ENCODE measurements around the gene ABCA2.

DNA sequence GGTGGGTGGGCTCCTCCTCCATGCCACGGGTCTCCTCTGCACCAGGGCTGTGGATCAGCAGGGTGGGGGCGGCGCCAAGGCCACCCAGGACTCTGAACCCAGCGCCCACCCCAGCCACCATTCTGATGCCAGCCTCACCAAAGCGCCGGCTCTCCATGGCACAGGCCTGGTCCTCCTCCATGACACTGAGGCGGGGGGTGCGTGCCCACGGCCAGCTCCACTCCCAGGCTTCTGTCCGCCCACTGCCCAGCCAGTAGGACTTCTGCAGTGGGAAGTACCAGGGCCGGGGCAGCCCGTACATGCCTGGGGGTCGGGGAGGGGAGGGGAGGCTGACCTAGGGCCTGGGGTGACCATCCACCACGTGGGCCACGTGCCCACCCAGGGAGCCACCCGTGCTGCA is 11.6 kb downstream of the ABCA2 start:
- TF ChIP-seq, protein P1, sequence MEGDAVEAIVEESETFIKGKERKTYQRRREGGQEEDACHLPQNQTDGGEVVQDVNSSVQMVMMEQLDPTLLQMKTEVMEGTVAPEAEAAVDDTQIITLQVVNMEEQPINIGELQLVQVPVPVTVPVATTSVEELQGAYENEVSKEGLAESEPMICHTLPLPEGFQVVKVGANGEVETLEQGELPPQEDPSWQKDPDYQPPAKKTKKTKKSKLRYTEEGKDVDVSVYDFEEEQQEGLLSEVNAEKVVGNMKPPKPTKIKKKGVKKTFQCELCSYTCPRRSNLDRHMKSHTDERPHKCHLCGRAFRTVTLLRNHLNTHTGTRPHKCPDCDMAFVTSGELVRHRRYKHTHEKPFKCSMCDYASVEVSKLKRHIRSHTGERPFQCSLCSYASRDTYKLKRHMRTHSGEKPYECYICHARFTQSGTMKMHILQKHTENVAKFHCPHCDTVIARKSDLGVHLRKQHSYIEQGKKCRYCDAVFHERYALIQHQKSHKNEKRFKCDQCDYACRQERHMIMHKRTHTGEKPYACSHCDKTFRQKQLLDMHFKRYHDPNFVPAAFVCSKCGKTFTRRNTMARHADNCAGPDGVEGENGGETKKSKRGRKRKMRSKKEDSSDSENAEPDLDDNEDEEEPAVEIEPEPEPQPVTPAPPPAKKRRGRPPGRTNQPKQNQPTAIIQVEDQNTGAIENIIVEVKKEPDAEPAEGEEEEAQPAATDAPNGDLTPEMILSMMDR (IDR thresholded peaks at IDR 0.05 in 2 of 3, conservative IDR thresholded peaks at IDR 0.05 in 1 of 3; ENCODE audit: borderline replicate concordance in 1 of 3, insufficient read depth in 1 of 3, low read depth in 2 of 3, low read length in 2 of 3), result no peak
- TF ChIP-seq, protein P2, sequence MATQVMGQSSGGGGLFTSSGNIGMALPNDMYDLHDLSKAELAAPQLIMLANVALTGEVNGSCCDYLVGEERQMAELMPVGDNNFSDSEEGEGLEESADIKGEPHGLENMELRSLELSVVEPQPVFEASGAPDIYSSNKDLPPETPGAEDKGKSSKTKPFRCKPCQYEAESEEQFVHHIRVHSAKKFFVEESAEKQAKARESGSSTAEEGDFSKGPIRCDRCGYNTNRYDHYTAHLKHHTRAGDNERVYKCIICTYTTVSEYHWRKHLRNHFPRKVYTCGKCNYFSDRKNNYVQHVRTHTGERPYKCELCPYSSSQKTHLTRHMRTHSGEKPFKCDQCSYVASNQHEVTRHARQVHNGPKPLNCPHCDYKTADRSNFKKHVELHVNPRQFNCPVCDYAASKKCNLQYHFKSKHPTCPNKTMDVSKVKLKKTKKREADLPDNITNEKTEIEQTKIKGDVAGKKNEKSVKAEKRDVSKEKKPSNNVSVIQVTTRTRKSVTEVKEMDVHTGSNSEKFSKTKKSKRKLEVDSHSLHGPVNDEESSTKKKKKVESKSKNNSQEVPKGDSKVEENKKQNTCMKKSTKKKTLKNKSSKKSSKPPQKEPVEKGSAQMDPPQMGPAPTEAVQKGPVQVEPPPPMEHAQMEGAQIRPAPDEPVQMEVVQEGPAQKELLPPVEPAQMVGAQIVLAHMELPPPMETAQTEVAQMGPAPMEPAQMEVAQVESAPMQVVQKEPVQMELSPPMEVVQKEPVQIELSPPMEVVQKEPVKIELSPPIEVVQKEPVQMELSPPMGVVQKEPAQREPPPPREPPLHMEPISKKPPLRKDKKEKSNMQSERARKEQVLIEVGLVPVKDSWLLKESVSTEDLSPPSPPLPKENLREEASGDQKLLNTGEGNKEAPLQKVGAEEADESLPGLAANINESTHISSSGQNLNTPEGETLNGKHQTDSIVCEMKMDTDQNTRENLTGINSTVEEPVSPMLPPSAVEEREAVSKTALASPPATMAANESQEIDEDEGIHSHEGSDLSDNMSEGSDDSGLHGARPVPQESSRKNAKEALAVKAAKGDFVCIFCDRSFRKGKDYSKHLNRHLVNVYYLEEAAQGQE (IDR thresholded peaks at IDR 0.05; ENCODE audit: low read depth), result no peak
- no peak for TF ChIP-seq ZNF274 (IDR thresholded peaks at IDR 0.05; ENCODE audit: low read depth, low read length)
- TF ChIP-seq, protein P3, sequence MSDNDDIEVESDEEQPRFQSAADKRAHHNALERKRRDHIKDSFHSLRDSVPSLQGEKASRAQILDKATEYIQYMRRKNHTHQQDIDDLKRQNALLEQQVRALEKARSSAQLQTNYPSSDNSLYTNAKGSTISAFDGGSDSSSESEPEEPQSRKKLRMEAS (IDR thresholded peaks at IDR 0.05), result no peak
- no peak for TF ChIP-seq ELF1 (IDR thresholded peaks at IDR 0.05; ENCODE audit: borderline replicate concordance, low read depth)
- no peak for TF ChIP-seq JUND (IDR thresholded peaks at IDR 0.05)
- TF ChIP-seq EZH2 (IDR thresholded peaks at IDR 0.05), result no peak

Measured in HCT116 (cell line).